ENCODE data around the gene UNC45A.
"Not testable (repeated sequence)": the region's sequence is repeated elsewhere in the genome, so short reads cannot be mapped to it uniquely, and the experiment has no call there.

UNC45A gene

GRCh38 chr15:90915808-90916440, 19.2 kb upstream of the UNC45A start:
- in situ Hi-C loops (cut with MboI; ENCODE audit: low sequenced_read_pairs): no loop called here

GRCh38 chr15:90916461-90916860, 18.6 kb upstream of the UNC45A start:
- in situ Hi-C loops (cut with MboI; ENCODE audit: low sequenced_read_pairs): no loop called here

- in situ Hi-C loops (cut with MboI; ENCODE audit: low sequenced_read_pairs): no loop called here
Measured at GRCh38 chr15:90917569-90917968, 17.5 kb upstream of the UNC45A start.

DNA sequence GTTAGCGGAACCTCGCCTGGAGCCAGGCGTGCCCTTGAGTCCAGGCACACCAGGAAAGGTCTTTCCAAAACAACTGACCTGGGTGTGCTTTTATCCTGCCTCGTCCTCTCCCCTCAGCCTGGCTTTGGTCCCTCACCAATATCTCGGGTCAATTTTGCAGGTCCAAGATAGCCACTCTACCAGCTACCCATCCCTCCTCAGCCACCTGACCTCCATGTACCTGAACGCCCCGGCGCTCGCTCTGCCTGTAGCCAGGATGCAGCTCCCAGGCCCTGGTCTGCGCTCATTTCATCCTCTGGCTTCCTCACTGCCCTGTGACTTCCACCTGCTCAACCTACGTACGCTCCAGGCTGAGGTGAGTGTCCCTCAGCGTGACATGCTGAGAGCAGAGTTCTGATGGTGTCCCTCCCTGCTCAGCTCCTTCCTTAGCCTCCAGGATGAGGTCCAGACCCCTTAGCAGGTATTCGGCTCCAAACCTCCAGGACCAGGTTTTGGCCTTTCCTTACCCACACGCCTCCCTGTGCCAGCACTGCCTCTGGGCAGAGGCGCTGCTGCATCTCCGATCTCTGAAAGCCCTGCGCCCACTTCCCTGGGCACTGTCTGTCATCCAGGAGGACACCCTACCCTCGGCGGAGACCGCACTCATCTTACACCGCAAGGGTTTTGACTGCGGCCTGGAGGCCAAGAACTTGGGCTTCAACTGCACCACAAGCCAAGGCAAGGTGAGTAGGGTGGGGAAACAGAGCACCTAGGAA, 16.9 kb upstream of the UNC45A start:
- in situ Hi-C loops (cut with MboI; ENCODE audit: low sequenced_read_pairs): no loop called here

- in situ Hi-C loops (cut with MboI; ENCODE audit: low sequenced_read_pairs): no loop called here
Measured at GRCh38 chr15:90918835-90919234, 16.2 kb upstream of the UNC45A start.

- in situ Hi-C loops (cut with MboI; ENCODE audit: low sequenced_read_pairs): no loop called here
Measured at GRCh38 chr15:90921887-90922286, 13.2 kb upstream of the UNC45A start.

DNA sequence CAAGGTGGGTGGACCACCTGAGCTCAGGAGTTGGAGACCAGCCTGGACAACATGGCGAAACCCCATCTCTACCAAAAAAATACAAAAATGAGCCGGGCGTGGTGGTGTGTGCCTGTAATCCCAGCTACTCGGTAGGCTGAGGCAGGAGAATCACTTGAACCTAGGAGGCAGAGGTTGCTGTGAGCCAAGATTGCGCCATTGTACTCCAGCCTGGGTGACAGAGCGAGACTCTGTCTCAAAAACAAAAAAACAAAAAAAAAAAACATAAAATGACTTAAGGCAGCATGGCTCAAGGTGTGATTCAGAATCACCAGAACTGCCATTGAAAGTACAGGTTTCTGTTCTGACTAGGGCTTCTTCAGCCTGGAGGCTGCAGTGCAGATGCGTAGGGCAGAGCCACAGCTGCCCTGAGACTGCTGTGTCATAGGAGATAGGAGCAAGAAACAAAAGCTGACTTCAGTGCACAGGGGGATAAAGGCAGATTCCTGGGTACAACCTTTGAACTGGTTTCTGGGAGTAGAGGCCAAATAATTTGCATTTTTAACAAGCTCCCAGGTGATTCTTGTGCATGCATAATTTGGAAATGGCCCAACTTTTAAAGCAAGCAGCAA, 12.3 kb upstream of the UNC45A start:
- in situ Hi-C loops (cut with MboI; ENCODE audit: low sequenced_read_pairs): not testable (repeated sequence)

- in situ Hi-C loops (cut with MboI; ENCODE audit: low sequenced_read_pairs): no loop called here
Measured at GRCh38 chr15:90924375-90924774, 10.7 kb upstream of the UNC45A start.

DNA sequence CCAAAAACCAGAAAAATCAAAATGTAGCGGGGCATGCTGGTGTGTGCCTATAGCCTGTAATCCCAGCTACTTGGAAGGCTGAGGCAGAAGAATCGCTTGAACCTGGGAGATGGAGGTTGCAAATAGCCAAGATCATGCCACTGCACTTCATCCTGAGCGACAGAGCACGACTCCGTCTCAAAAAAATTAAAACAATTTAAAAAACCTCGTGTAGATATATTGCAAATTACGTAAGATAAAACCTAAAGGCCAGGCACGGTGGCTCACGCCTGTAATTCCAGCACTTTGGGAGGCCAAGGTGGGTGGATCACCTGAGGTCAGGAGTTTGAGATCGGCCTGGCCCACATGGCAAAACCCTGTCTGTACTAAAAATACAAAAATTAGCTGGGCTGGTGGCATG, 8.3 kb upstream of the UNC45A start:
- in situ Hi-C loops (cut with MboI; ENCODE audit: low sequenced_read_pairs): not testable (repeated sequence)

DNA sequence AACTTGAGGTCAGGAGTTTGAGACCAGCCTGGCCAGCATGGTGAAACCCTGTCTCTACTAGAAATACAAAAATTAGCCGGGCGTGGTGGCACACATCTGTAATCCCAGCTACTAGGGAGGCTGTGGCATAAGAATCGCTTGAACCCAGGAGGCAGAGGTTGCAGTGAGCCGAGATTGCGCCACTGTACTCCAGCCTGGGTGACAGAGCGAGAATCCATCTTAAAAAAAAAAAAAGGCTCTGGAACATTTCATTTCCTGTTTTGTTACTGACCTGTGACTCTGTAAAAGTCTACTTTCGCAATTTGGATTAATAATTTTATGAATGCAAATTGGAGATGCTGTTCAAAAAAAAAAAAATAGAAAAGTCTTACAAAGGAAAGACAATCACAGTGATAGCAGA, 7.0 kb upstream of the UNC45A start:
- in situ Hi-C loops (cut with MboI; ENCODE audit: low sequenced_read_pairs): not testable (repeated sequence)

DNA sequence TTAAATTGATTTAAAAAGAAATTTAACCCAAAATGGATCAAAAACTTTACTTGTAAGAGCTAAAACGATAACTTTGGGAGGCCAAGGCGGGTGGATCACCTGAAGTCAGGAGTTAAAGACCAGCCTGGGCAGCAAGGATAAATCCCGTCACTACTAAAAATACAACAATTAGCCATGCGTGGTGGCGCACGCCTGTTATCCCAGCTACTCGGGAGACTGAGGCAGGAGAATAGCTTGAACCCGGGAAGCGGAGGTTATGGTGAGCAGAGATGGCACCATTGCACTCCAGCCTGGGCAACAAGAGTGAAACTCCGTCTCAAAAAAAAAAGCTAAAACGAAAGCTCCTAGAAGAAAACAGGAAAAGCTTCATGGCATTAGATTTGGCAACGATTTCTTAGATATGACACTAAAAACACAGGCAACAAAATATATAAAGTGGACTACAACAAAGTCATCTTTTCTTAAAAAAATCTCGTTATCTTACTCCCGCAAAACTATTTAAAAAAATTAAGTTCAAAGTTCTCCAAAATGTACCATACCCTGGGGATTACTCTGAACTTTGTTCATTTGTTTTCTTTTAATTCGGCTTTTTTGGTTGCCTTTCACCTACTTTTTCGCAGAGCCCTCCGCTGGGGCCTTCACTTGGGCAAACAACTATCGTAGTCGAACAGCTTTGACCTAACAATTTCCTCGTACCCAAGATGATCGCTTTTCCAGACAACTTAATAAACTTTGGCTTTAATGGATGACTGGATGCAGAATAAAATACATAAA, 5.7 kb upstream of the UNC45A start:
- in situ Hi-C loops (cut with MboI; ENCODE audit: low sequenced_read_pairs): no loop called here

GRCh38 chr15:90930861-90931574, 4.1 kb upstream of the UNC45A start:
- in situ Hi-C loops (cut with MboI; ENCODE audit: low sequenced_read_pairs): no loop called here

DNA sequence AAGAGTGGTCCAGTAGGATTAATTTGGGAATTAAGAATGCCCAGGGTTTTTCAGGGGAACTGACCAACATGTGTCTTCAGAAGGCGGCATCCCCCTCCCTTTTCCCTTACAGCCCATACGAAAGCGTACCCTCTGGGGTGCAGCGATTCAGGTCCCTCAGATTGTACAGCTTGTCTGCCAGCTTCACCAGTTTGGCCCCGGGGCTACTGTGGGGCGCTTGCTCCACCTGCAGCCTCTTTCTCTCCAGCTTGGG, 3.6 kb upstream of the UNC45A start:
- in situ Hi-C loops (cut with MboI; ENCODE audit: low sequenced_read_pairs): no loop called here

- in situ Hi-C loops (cut with MboI; ENCODE audit: low sequenced_read_pairs): no loop called here
Measured at GRCh38 chr15:90931828-90932659, 3.0 kb upstream of the UNC45A start, which contains the start of gene HDDC3. Gene HDDC3 (minus strand): TSS chr15:90932549. CDS start chr15:90932540, 9 bp downstream.

GRCh38 chr15:90932660-90932991, 2.5 kb upstream of the UNC45A start:
- in situ Hi-C loops (cut with MboI; ENCODE audit: low sequenced_read_pairs): no loop called here

DNA sequence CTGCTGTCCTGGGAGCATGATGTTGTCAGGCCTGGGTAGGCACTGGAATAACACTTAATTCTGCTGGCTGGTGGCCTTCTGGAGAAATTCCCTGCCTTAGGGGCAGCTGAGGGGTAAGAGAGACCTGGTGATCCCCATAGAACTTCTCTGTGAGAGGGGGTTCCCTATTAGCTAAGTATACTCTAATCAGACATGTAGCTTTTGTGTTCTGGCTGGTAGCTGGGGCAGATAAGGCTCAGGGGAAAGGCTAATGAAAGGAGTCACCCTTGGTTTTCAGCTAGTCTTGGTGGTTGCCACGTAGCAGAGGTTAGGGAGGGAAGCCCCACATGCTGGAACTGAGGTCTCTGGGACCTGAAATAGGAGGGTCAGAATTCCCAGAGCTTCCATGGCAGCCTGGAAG, 1.8 kb upstream of the UNC45A start:
- in situ Hi-C loops (cut with MboI; ENCODE audit: low sequenced_read_pairs): no loop called here

- in situ Hi-C loops (cut with MboI; ENCODE audit: low sequenced_read_pairs): no loop called here
Measured at GRCh38 chr15:90934256-90934948, 683 bp upstream of the UNC45A start.

GRCh38 chr15:90936823-90937222, 1.7 kb downstream of the UNC45A start:
- in situ Hi-C loops (cut with MboI; ENCODE audit: low sequenced_read_pairs): no loop called here

DNA sequence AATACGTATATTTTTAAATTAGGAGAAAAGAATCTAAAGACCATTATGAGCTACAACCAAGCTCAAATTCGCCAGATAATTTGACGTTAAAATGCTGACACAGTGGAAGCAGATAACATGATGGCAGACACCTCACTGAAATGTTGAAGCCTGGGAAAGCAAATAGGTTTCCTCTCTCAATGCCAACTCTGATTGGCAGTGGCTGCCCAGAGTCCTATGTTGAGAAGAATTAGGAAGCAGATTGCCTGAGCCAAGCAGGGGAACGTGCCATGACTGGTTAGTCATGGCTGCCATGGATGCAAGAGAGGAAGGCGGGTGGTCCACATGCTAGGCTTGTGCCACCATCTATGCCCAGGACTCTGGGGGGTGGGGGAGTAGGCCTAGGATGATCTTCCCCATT, 3.2 kb downstream of the UNC45A start:
- in situ Hi-C loops (cut with MboI; ENCODE audit: low sequenced_read_pairs): no loop called here

- in situ Hi-C loops (cut with MboI; ENCODE audit: low sequenced_read_pairs): no loop called here
Measured at GRCh38 chr15:90939756-90940155, 4.7 kb downstream of the UNC45A start.
